Stimulated activated effector memory CD8-positive, alpha-beta T cell treated with anti-CD3 and anti-CD28 coated beads, Interleukin-12 subunit alpha, Interleukin-12 subunit beta, amount 100 ng/mL, for 72 hours (primary cell): ENCODE measurements around the gene PPP6R1.

ENCODE experiments used
- ATAC-seq: fragments of 150-1000 bp; cut with Tn5 transposase; 2 replicates; pipeline ENCODE4 v1.10.0; 2021
- DNase-seq, 2 donors: peaks; one replicate each; pipeline ENCODE4 v3.0.0; 2021 to 2022; ENCODE audit warnings: low spot score in 2 of 2
- H3K27ac Mint-ChIP-seq: one replicate; pipeline ENCODE4 v1.8.0; 2022; ENCODE audit warnings: mild to moderate bottlenecking, mixed read lengths
- H3K36me3 Mint-ChIP-seq: one replicate; pipeline ENCODE4 v1.8.0; 2022; ENCODE audit warnings: mild to moderate bottlenecking, mixed read lengths
- H3K4me1 Mint-ChIP-seq: one replicate; pipeline ENCODE4 v1.8.0; 2022; ENCODE audit warnings: mixed read lengths
- H3K4me3 Mint-ChIP-seq: one replicate; pipeline ENCODE4 v1.8.0; 2022; ENCODE audit warnings: mild to moderate bottlenecking, mixed read lengths
- H3K9me3 Mint-ChIP-seq: one replicate; pipeline ENCODE4 v1.8.0; 2022; ENCODE audit warnings: mixed read lengths

Gene PPP6R1, protein sequence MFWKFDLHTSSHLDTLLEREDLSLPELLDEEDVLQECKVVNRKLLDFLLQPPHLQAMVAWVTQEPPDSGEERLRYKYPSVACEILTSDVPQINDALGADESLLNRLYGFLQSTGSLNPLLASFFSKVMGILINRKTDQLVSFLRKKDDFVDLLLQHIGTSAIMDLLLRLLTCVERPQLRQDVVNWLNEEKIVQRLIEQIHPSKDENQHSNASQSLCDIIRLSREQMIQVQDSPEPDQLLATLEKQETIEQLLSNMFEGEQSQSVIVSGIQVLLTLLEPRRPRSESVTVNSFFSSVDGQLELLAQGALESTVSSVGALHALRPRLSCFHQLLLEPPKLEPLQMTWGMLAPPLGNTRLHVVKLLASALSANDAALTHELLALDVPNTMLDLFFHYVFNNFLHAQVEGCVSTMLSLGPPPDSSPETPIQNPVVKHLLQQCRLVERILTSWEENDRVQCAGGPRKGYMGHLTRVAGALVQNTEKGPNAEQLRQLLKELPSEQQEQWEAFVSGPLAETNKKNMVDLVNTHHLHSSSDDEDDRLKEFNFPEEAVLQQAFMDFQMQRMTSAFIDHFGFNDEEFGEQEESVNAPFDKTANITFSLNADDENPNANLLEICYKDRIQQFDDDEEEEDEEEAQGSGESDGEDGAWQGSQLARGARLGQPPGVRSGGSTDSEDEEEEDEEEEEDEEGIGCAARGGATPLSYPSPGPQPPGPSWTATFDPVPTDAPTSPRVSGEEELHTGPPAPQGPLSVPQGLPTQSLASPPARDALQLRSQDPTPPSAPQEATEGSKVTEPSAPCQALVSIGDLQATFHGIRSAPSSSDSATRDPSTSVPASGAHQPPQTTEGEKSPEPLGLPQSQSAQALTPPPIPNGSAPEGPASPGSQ

GRCh38 chr19:55258828-55259539 lies at the start of gene PPP6R1:
PPP6R1 (minus strand) TSS chr19:55259017; CDS start chr19:55247103, 11,914 bp downstream.
- ATAC-seq (peak; percentile 83), DNase-seq (peak; percentile 95 to 99)
- no peaks in the 10 kb centered on the region for H3K9me3 Mint-ChIP-seq
- H3K4me1 Mint-ChIP-seq = peaks cover 50% of the 10 kb centered on the region
- peak within 1 kb of the TSS; percentile 99 for H3K4me3 Mint-ChIP-seq
- peak within 1 kb of the TSS; percentile 99 for H3K27ac Mint-ChIP-seq
- peaks cover 43% of the 10 kb centered on the region for H3K36me3 Mint-ChIP-seq

DNA sequence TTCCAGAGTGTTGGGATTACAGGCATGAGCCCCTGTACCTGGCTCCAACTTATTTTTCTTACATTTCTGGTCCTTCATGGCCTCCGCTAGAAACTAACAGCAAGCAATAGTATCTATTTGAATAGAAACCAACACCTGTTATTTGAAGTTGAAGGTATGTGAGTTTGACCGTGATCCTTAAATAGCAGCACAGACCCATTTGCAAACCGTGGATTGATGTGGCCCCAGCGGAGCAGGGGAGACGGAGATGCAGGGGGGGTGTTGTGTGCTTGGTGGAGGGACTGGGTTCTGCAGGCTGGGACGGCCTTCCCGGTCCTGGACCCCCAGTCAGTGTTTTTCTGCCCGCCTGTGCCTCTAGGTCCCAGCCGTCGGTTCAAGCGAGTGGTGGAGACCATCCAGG lies 49.5 kb upstream of the PPP6R1 start:
- no peak overlapping the region for H3K27ac Mint-ChIP-seq
- no peak for ATAC-seq
- DNase-seq = no peak
- no peak overlapping the region for H3K4me3 Mint-ChIP-seq
- no peaks in the 10 kb centered on the region for H3K9me3 Mint-ChIP-seq
- H3K4me1 Mint-ChIP-seq = no peaks in the 10 kb centered on the region
- H3K36me3 Mint-ChIP-seq = peaks cover 10% of the 10 kb centered on the region

DNA sequence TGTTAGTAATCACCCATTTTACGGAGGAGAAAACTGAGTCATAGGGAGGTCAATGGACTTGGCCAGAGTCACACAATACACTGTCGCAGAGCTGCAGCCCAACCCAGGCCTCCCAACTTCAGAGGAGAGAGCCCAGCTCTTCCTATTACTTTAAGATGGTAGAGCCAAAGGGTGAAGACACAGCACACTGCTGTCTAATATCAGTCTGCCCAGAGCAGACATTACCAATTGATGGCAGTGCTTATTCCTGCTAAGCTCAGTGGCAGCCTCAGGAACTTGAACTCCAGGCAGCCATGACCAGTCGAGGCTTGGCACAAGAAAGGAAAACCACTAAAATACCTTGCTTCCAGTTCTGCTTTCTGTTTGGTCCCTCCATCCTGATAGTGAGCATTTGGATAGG lies 47.9 kb upstream of the PPP6R1 start:
- H3K36me3 Mint-ChIP-seq = peaks cover 14% of the 10 kb centered on the region
- ATAC-seq = no peak
- no peak overlapping the region for H3K4me3 Mint-ChIP-seq
- peaks cover 5% of the 10 kb centered on the region for H3K4me1 Mint-ChIP-seq
- no peaks in the 10 kb centered on the region for H3K9me3 Mint-ChIP-seq
- H3K27ac Mint-ChIP-seq = no peak overlapping the region
- no peak for DNase-seq

GRCh38 chr19:55305983-55306562 lies 47.3 kb upstream of the PPP6R1 start:
- H3K4me1 Mint-ChIP-seq = peaks cover 11% of the 10 kb centered on the region
- ATAC-seq (no peak), DNase-seq (no peak)
- H3K36me3 Mint-ChIP-seq = peaks cover 18% of the 10 kb centered on the region
- H3K4me3 Mint-ChIP-seq = no peak overlapping the region
- H3K27ac Mint-ChIP-seq = no peak overlapping the region
- no peaks in the 10 kb centered on the region for H3K9me3 Mint-ChIP-seq

DNA sequence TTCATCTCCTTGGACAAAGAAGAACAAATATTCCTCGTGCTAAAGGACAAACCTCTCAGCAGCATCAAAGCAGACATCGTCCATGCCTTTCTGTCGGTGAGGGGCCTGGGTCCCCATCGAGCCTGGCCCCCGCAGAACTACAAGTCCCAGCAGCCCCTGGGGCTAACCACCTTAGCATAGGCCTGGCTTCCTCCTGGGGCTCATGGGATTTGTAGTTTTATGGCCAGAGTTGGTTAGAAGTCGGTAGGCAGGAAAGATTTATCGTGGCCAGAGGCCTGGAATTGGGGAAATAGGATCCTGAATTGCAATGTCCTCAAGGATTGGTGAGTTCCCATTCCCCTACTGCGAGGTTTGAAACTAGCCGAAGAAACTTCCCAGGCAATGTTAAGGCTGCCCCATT lies 46.7 kb upstream of the PPP6R1 start:
- H3K9me3 Mint-ChIP-seq = no peaks in the 10 kb centered on the region
- H3K4me1 Mint-ChIP-seq = peaks cover 11% of the 10 kb centered on the region
- H3K27ac Mint-ChIP-seq = no peak overlapping the region
- no peak overlapping the region for H3K4me3 Mint-ChIP-seq
- peaks cover 18% of the 10 kb centered on the region for H3K36me3 Mint-ChIP-seq
- peak; percentile 24 to 63 for DNase-seq
- ATAC-seq = peak; percentile 67

GRCh38 chr19:55304980-55305379 lies 46.2 kb upstream of the PPP6R1 start:
- ATAC-seq (no peak), DNase-seq (no peak)
- Mint-ChIP-seq H3K27ac (no peak overlapping the region), H3K36me3 (peaks cover 18% of the 10 kb centered on the region), H3K4me3 (no peak overlapping the region), H3K4me1 (peaks cover 13% of the 10 kb centered on the region), H3K9me3 (no peaks in the 10 kb centered on the region)

- DNase-seq (no peak), ATAC-seq (no peak)
- Mint-ChIP-seq H3K9me3 (no peaks in the 10 kb centered on the region), H3K27ac (no peak overlapping the region), H3K36me3 (peaks cover 18% of the 10 kb centered on the region), H3K4me3 (no peak overlapping the region), H3K4me1 (peaks cover 17% of the 10 kb centered on the region)
Measured at GRCh38 chr19:55304279-55304978, 45.6 kb upstream of the PPP6R1 start.

GRCh38 chr19:55303477-55303876 lies 44.7 kb upstream of the PPP6R1 start:
- Mint-ChIP-seq H3K9me3 (no peaks in the 10 kb centered on the region), H3K36me3 (peaks cover 18% of the 10 kb centered on the region), H3K4me3 (no peak overlapping the region), H3K4me1 (peaks cover 17% of the 10 kb centered on the region), H3K27ac (no peak overlapping the region)
- ATAC-seq = no peak
- DNase-seq = no peak

- H3K36me3 Mint-ChIP-seq = peaks cover 8% of the 10 kb centered on the region
- no peak for ATAC-seq
- DNase-seq = no peak
- H3K4me1 Mint-ChIP-seq = peaks cover 17% of the 10 kb centered on the region
- H3K9me3 Mint-ChIP-seq = no peaks in the 10 kb centered on the region
- H3K27ac Mint-ChIP-seq = peak overlapping the region; percentile 93
- H3K4me3 Mint-ChIP-seq = peak overlapping the region; percentile 76
Measured at GRCh38 chr19:55302318-55302703, 43.5 kb upstream of the PPP6R1 start.

DNA sequence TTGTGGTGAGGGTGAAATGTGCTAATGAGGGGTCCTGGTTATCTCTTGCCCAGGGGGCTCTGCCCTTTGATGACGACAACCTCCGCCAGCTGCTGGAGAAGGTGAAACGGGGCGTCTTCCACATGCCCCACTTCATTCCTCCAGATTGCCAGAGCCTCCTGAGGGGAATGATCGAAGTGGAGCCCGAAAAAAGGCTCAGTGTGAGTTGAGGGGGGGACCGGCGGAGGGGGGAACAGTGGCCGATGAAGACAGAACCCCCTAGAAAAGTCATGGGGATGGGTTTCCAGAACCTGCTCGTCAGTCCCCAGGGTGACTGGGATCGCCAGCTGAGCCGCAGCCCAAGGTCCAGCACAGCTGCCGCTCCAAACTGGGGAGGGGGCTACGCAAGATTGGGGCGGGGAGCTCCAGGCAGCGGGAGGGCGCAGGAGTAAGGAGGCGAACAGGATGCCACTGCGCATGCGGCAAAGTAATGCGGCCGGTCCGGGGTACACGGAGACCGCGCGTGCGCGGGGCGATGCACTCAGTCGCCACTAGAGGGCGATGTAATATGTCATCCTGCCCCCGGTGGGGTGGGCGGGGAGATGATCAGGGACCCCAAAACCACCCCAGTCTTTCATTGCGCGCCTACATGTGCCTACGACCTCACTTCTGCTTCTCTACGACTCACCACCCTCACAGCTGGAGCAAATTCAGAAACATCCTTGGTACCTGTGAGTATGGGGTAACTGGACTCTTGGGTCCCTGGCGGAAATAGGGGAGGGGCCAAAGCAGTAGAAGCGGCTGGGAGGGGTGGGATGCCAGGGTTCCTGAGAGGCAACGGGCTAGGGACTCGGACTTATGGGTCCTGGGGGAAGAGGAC lies 42.9 kb upstream of the PPP6R1 start:
- Mint-ChIP-seq H3K4me1 (peaks cover 17% of the 10 kb centered on the region), H3K27ac (peak overlapping the region; percentile 93), H3K9me3 (no peaks in the 10 kb centered on the region), H3K4me3 (peak overlapping the region; percentile 76), H3K36me3 (peaks cover 8% of the 10 kb centered on the region)
- DNase-seq (peak; percentile 99 to 100), ATAC-seq (peak; percentile 85)

- peak overlapping the region; percentile 76 for H3K4me3 Mint-ChIP-seq
- H3K36me3 Mint-ChIP-seq = peaks cover 11% of the 10 kb centered on the region
- no peak overlapping the region for H3K27ac Mint-ChIP-seq
- peaks cover 20% of the 10 kb centered on the region for H3K4me1 Mint-ChIP-seq
- no peak for ATAC-seq
- DNase-seq = no peak
- H3K9me3 Mint-ChIP-seq = no peaks in the 10 kb centered on the region
Measured at GRCh38 chr19:55300886-55301458, 42.2 kb upstream of the PPP6R1 start.

DNA sequence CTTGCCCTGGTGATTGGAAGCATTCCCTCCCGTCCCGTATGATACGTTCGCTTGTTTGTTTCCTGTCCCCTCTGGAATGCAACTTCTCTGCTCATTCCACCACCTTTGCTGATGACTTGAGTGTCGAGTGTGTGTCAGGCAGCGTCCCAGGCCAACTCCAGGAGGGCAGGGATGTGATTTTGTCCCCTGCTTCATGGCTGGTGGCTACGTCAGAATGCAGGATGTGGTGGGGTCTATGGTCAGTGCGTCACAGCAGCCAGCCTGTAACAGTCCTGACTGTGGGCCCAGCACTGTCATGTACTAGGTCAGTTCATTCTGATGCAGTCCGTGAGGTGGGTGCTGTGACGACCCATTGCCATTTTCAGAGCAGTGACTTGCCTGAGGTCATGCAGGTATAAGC lies 41.2 kb upstream of the PPP6R1 start:
- H3K9me3 Mint-ChIP-seq = no peaks in the 10 kb centered on the region
- no peak for DNase-seq
- H3K4me3 Mint-ChIP-seq = peak overlapping the region; percentile 29
- peaks cover 14% of the 10 kb centered on the region for H3K36me3 Mint-ChIP-seq
- ATAC-seq = peak; percentile 49
- peak overlapping the region; percentile 40 for H3K27ac Mint-ChIP-seq
- H3K4me1 Mint-ChIP-seq = peaks cover 21% of the 10 kb centered on the region

DNA sequence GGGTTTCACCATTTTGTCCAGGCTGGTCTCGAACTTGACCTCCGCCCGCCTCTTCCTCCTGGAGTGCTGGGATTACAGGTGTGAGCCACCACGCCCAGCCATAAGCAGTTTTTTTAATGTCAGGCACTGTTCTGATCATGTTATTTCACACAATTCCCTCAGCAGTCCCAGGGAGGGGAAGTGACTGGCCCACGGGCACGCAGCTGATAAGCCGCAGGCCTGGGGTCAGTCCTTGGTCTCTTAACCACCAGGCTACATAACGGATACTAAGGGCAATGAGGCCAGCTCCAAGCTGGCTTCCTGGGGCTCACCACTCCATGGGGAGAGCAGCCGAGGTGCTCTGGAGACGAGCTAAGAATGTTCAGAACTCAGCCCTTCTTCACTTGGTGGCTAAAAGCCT lies 38.5 kb upstream of the PPP6R1 start:
- Mint-ChIP-seq H3K4me3 (no peak overlapping the region), H3K9me3 (no peaks in the 10 kb centered on the region), H3K4me1 (peaks cover 21% of the 10 kb centered on the region), H3K27ac (no peak overlapping the region), H3K36me3 (peaks cover 14% of the 10 kb centered on the region)
- ATAC-seq = no peak
- no peak for DNase-seq
